Caco-2 (cell line): Measurements from ENCODE around the gene MACROD2. TPM values are rescaled to one million over a fixed set of nuclear protein-coding genes. Genes with fewer than 3 reads are reported as not detected.

Source experiments
- BruUV-seq: library from RNA; stranded (reverse); fragments of 400-500 nt; replicated peaks from 2 replicates; lab custom pipeline; 2021; lab: Mats Ljungman, UMichigan
- CTCF ChIA-PET: fragments of 300-600 bp; sonication (Branson Sonifier 250); formaldehyde crosslinking; loops from one replicate; lab custom pipeline; 2022; ENCODE audit warnings: antibody characterized with exemption; lab: Charles Lee
- POLR2A ChIA-PET: fragments of 300-600 bp; sonication (Branson Sonifier 250); formaldehyde crosslinking; loops from one replicate; lab custom pipeline; 2022; ENCODE audit warnings: antibody characterized with exemption; lab: Charles Lee
- DNase-seq, 2 experiments: peaks; one replicate each; pipeline versions ENCODE4 v3.0.0 to v3.0.0-alpha.2; 2020 to 2022
- H3K27me3 ChIP-seq: replicated peaks from 2 replicates; pipeline ENCODE4 v1.6.0; 2011; ENCODE audit warnings: low read length; ENCODE audit not compliant: control insufficient read depth, insufficient read depth
- H3K36me3 ChIP-seq: 2 replicates; pipeline ENCODE4 v1.5.1; 2011; ENCODE audit warnings: low read length; ENCODE audit not compliant: control insufficient read depth, insufficient read depth
- H3K4me1 ChIP-seq: fragments of 250-450 bp; sonication (Bioruptor Pico); 2 replicates; pipeline ENCODE4 v1.5.1; 2020; ENCODE audit warnings: mild to moderate bottlenecking
- H3K4me3 ChIP-seq: 2 replicates; pipeline ENCODE4 v1.5.1; 2011; ENCODE audit warnings: low read depth, mild to moderate bottlenecking, control low read depth, low read length
- H3K9me3 ChIP-seq: fragments of 250-450 bp; sonication (Bioruptor Pico); 2 replicates; pipeline ENCODE4 v1.5.1; 2020; ENCODE audit warnings: mild to moderate bottlenecking, moderate library complexity
- H3K27ac Mint-ChIP-seq: one replicate; pipeline ENCODE4 v1.8.0; 2022; ENCODE audit warnings: mixed read lengths; ENCODE audit not compliant: unreplicated experiment
- H3K27me3 Mint-ChIP-seq: one replicate; pipeline ENCODE4 v1.8.0; 2022; ENCODE audit warnings: mixed read lengths; ENCODE audit not compliant: insufficient read depth, unreplicated experiment
- H3K36me3 Mint-ChIP-seq: one replicate; pipeline ENCODE4 v1.8.0; 2022; ENCODE audit warnings: mild to moderate bottlenecking, mixed read lengths; ENCODE audit not compliant: insufficient read depth, unreplicated experiment
- H3K4me1 Mint-ChIP-seq: one replicate; pipeline ENCODE4 v1.8.0; 2022; ENCODE audit warnings: low read depth, mixed read lengths; ENCODE audit not compliant: unreplicated experiment
- H3K4me3 Mint-ChIP-seq: one replicate; pipeline ENCODE4 v1.8.0; 2022; ENCODE audit warnings: mild to moderate bottlenecking, moderate library complexity, mixed read lengths; ENCODE audit not compliant: unreplicated experiment
- H3K9me3 Mint-ChIP-seq: one replicate; pipeline ENCODE4 v1.8.0; 2022; ENCODE audit warnings: mixed read lengths; ENCODE audit not compliant: unreplicated experiment
- CTCF ChIP-seq, 2 experiments: fragments of 200-600 bp in 1 of 2; IDR thresholded peaks; 1 replicate in 1 of 2; 2 replicates in 1 of 2; pipeline versions ENCODE4 v1.5.1 to v1.8.0; 2011 to 2022; ENCODE audit warnings: antibody characterized with exemption in 1 of 2, control low read depth in 1 of 2, inconsistent platforms in 1 of 2, low read depth in 1 of 2, low read length in 1 of 2, mild to moderate bottlenecking in 1 of 2, moderate library complexity in 1 of 2; ENCODE audit not compliant: insufficient read depth in 1 of 2, severe bottlenecking in 1 of 2, unreplicated experiment in 1 of 2
- intact Hi-C: fragments of 100-400 bp; cut with micrococcal nuclease; formaldehyde crosslinking; loops from one replicate; pipeline ENCODE4 v1.10.0; 2022; ENCODE audit not compliant: unreplicated experiment
- total RNA-seq: library from RNA; stranded (reverse); gene quantifications from 2 replicates; pipeline ENCODE4 v1.2.3, GENCODE V29; 2022

MACROD2 gene
- total RNA-seq, 1 experiment from 2014 or later = 6.4 TPM

- H3K9me3 Mint-ChIP-seq = no peaks in the 10 kb centered on the region
- no TSS peak for BruUV-seq
- Histone ChIP-seq H3K4me1 (no peaks in the 10 kb centered on the region), H3K4me3 (no peak overlapping the region), H3K36me3 (no peaks in the 10 kb centered on the region), H3K27me3 (no peaks in the 10 kb centered on the region), H3K9me3 (no peaks in the 10 kb centered on the region)
- H3K4me1 Mint-ChIP-seq = no peaks in the 10 kb centered on the region
- no peaks in the 10 kb centered on the region for H3K27me3 Mint-ChIP-seq
- POLR2A ChIA-PET = no interaction called here
- no peak overlapping the region for H3K4me3 Mint-ChIP-seq
- no peak for DNase-seq
- no peaks in the 10 kb centered on the region for H3K36me3 Mint-ChIP-seq
- intact Hi-C loops = no loop called here
- CTCF ChIA-PET = no interaction called here
- H3K27ac Mint-ChIP-seq = no peak overlapping the region
- no peak for TF ChIP-seq CTCF (IDR thresholded peaks at IDR 0.05; ENCODE audit: insufficient read depth in 1 of 2, low read depth in 1 of 2, low read length in 1 of 2, severe bottlenecking in 1 of 2, unreplicated experiment in 1 of 2)
Observed at GRCh38 chr20:14543040-14543439, 547.7 kb downstream of the MACROD2 start.

- TF ChIP-seq CTCF (IDR thresholded peaks at IDR 0.05; ENCODE audit: insufficient read depth in 1 of 2, low read depth in 1 of 2, low read length in 1 of 2, severe bottlenecking in 1 of 2, unreplicated experiment in 1 of 2) = no peak
- Histone ChIP-seq H3K4me3 (no peak overlapping the region), H3K9me3 (no peaks in the 10 kb centered on the region), H3K27me3 (no peaks in the 10 kb centered on the region), H3K36me3 (no peaks in the 10 kb centered on the region), H3K4me1 (no peaks in the 10 kb centered on the region)
- H3K36me3 Mint-ChIP-seq = no peaks in the 10 kb centered on the region
- ChIA-PET CTCF (no interaction called here), POLR2A (no interaction called here)
- peaks cover 9% of the 10 kb centered on the region for H3K9me3 Mint-ChIP-seq
- DNase-seq = no peak
- intact Hi-C loops = no loop called here
- no peaks in the 10 kb centered on the region for H3K27me3 Mint-ChIP-seq
- BruUV-seq = no TSS peak
- no peak overlapping the region for H3K27ac Mint-ChIP-seq
- no peaks in the 10 kb centered on the region for H3K4me1 Mint-ChIP-seq
- no peak overlapping the region for H3K4me3 Mint-ChIP-seq
Observed at GRCh38 chr20:14544688-14545087, 549.4 kb downstream of the MACROD2 start.

GRCh38 chr20:14550655-14551054, 555.3 kb downstream of the MACROD2 start:
- intact Hi-C loops = no loop called here
- no peaks in the 10 kb centered on the region for H3K27me3 ChIP-seq
- Mint-ChIP-seq H3K27ac (no peak overlapping the region), H3K36me3 (no peaks in the 10 kb centered on the region), H3K4me3 (no peak overlapping the region), H3K9me3 (peaks cover 28% of the 10 kb centered on the region), H3K27me3 (no peaks in the 10 kb centered on the region), H3K4me1 (peaks cover 4% of the 10 kb centered on the region)
- POLR2A ChIA-PET = no interaction called here
- H3K36me3 ChIP-seq = no peaks in the 10 kb centered on the region
- TF ChIP-seq CTCF (IDR thresholded peaks at IDR 0.05; ENCODE audit: insufficient read depth in 1 of 2, low read depth in 1 of 2, low read length in 1 of 2, severe bottlenecking in 1 of 2, unreplicated experiment in 1 of 2) = no peak
- no peaks in the 10 kb centered on the region for H3K9me3 ChIP-seq
- CTCF ChIA-PET = no interaction called here
- no peak overlapping the region for H3K4me3 ChIP-seq
- no peak for DNase-seq
- peaks cover 19% of the 10 kb centered on the region; the same call in 1 of the 2 replicates for H3K4me1 ChIP-seq
- no TSS peak for BruUV-seq
